GM19328 (cell line): ENCODE measurements around the gene DNAJC4.
"Not testable (repeated sequence)": the region's sequence is repeated elsewhere in the genome, so short reads cannot be mapped to it uniquely, and the experiment has no call there.

Source experiments
- ATAC-seq: cut with Tn5 transposase; IDR thresholded peaks from one replicate; pipeline ENCODE4 v1.9.1; 2021; ENCODE audit warnings: mild to moderate bottlenecking, moderate library complexity; ENCODE audit not compliant: unreplicated experiment

Gene DNAJC4

DNA sequence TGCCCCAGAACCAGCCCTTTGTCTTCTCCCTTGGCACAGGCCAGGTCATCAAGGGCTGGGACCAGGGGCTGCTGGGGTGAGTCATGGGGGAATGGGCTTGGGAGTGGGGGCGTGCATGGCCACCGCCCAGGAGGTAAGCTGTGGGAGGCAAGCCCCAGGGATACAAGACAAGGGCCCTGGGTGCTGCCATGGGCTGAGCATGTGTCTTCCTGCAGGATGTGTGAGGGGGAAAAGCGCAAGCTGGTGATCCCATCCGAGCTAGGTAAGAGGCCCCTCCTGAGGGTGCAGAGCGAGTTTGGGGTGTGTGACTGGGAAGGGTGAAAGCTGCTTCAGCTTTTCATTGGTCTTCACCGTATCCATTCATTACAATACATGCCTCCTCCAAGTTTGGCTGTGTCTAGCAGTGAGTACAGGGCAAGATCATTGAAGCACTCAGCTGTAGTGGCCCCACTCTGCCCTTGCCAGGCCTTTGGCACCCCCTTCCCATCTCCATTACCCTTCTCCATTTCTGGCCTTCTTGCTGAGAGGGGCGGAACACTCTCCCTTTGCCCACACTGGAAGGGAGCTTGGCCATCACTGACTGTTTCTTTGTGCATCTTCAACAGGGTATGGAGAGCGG, 13.0 kb downstream of the DNAJC4 start:
- ATAC-seq: no peak

DNA sequence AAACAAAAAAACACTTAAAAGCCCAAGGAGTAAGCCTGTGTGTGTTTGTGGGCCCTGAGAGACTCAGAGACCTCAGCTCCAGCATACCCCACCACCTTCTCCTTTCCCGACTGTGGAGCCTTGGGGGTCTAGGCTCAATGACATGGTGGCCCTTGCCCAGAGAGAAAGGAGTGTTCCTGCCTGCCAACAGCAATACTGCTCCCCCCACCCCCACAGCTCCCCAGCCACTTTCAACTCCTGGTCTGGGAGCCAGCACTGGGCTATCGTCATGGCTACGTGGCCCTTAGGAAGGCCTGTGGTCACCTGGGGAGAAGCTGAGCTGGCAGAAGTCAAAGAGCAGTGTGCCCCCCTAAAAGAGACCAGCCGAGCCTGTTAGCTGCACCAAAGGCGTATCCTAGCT, 13.8 kb downstream of the DNAJC4 start:
- ATAC-seq: no peak

DNA sequence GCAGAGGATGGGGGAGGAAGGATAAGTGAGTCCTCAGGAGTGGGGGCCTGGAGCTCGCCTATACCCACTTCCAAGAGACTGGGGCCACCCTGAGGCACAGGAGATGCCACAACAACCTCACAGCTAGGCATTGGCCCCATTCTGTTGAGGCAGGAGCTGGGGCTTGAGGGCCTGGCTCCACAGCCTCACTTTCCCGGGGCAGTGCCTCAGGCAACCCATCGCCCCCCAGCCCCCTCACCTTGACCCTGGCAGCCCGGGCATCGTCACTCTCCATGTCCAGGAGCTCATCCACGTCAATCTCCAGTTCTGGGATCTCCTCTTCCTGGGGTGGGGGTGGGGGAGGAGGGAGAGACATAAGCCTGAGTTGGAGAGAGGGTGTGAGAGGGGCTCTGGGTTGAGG, 14.6 kb downstream of the DNAJC4 start:
- no peak for ATAC-seq

DNA sequence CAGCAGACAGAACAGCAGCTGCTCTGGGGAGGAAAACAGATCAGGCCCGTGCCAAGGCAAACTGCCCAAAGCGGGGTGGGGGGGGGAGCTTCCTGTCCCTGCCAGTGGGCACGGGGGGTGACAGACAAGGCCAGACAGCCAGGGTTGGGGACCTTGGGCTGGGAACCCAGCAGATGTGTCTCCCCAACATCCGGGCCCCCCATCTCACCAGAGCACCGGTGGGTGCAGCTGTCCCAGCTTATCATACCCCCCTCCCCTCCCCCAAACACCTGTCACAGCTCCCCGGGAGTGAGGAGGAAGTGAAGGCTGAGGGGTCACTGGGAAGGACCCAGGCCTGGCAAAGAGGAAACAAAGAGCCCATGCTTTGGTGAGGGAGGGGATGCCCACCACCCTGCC, 15.1 kb downstream of the DNAJC4 start:
- ATAC-seq: no peak

DNA sequence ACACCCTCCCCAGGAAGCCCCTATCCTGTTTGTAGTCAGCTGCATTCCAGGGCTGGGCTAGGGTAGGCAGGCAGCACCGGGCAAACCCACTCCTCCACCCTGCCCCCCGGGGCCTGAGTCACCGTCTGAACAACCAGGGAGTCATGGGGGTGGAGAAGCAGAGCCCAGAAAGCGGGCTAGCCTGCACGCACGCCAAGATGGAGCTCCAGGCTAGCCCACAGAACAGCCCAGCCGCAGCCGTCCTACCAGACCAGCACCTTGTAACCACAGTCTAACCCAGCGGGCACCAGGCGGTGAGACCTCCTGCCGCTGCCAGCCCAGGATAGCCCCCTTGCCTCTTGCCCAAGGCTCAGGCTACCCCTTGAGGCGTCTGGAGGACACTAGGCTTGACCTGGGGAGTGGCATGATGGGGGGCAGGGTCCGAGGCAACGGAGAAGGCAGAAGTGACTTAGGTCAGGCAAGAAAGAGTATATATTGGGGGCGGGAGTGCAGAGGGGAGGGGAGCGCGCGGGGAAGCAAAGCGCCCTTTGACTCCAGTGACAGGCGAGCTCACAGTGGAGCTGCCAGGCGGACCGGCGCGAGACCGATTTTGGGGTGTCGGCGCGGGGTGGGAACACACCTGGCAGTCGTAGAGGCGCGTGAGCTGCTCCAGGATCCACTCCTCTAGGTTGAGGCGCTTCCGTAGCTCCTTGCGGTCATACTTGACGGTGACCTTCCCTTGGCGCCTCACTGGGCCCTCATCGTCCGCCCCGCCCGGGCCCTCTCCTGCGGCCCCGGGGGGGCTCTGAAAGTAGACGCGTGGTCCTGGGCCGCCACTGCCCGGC, 15.7 kb downstream of the DNAJC4 start:
- ATAC-seq: no peak

DNA sequence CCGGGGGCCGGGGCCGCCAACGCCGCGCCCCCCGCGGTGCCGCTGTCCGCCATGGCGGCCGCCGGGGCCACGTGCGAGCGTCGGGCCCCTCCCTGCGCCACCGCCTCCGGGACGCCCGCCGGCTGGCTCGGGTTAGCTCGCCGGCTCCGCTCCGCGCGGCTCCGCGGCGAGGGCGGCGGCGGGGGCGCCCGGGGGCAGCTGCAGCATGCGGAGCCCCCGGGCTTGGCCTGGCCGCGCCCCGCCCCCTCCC, 16.2 kb downstream of the DNAJC4 start:
- not testable (repeated sequence) for ATAC-seq

DNA sequence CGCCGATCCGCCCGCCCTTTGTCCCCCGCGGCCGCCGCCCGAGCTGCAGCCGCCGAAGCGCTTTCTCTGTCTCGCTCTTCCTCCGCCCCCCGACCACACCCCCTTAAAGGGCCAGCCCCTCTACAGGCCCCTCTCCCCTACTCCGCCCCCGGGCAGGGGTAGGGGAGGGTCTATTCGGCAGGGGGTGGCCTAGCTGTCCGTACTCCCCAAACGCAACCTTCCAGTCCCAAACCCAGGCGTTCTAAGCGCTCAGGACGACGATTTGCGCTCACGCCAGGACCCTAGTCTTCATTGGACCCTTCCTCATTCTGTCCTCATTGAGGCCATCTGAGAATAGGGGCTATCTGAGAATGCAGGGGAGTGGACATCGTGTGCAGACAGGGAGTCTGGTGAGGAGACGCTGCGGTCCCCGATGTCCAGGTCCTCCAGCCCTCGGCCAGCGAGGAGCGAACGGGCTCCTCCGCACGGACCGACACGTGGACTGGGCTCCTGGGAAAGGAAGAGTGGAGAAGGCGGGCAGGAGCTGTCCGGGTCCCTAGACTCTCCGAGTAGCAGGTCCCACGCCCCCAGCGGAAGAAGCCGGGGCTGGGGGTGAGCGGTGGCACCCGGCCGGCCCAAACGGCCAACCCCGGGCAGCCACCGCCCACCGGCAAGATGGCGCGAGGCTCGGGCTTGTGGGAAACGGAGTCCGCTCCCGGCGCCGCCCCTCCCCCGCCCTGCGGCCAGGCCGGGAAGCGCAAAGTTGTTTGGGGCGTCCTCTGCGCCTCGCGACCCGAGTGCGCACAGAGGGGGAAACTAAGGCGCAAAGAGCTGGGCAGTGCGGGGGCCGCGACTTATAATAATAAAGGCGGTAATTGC, 16.8 kb downstream of the DNAJC4 start, which contains the start of gene PPP1R14B:
Gene PPP1R14B (minus strand): TSS at position 73 of the 858 bp plus-strand sequence. CDS start 270 bp downstream, outside the sequence.
- no peak for ATAC-seq

DNA sequence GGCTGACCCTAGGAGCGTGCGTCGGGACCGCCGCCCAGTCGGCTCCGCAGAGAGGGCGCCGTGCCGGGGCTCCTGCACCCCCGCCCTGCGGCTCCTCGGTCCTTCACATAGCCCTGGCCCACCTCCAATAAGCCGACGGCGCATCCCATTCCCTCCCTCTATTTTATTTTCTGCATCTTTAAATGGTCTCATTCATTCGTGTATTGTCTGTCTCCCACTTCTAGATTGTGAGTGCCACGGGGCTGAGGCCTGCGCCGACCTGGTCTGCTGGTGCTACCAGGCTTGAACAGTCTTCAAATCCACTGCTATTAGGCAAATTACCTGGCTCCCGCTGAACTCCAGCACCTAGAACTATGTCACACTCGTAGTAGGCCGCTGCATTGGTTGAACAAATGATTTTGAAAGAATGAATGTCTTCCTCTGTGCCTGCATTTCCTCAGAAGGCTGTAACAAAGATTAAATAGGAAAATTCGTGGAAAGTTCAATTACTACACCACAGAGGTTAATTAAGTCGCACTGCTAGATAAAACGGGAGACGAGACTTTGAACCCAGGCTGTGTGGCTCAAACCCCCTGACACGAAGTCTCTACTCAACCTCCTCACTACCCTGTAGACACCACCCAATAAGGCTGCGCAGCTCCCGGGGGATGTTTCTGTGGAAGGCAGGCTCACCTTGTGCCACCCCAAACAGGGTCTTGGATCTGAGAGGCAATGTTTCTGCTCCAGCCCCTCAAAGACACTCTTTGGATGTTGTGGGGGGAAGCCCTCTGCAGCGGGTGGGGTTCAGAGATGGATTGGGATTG, 17.6 kb downstream of the DNAJC4 start:
- ATAC-seq: no peak

DNA sequence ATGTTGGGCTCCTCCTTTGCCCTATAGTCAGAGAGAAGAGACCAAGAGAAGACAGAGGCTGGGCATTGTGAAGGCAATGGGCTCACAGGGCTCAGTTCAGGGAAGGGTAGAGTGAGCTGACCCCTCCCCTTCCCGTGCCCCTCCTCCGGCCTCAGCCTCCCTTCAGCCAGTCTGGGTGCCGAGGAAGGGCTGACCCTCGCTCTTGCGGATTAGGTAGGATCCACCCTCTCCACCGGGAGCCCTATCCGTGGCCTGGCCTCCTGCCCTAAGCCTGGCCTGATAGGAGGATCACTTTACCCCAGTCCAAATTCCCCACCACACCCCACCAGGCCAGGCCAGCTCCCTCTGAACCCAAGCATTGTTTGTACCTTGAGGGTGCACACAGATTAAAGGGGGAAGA, 18.2 kb downstream of the DNAJC4 start:
- no peak for ATAC-seq

DNA sequence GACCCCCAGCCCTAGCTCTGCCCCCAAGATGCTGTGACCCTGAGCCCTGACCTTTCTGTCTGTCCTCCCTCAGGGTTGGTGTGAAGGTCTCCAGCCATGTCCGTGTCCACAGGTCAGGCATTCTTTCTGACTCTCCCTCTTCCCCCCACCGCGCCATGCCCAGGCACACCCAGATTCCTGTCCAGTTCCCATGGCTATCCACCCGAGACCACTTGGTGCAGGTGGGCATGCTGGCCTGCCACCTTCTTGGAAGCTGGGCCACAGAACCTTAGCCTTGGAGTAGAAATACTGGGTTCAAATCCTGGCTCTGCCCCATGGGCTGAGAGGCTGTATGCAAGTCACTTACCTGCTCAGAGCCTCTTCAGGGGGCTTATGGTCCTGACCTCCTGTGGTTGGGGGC, 18.7 kb downstream of the DNAJC4 start:
- ATAC-seq: no peak

DNA sequence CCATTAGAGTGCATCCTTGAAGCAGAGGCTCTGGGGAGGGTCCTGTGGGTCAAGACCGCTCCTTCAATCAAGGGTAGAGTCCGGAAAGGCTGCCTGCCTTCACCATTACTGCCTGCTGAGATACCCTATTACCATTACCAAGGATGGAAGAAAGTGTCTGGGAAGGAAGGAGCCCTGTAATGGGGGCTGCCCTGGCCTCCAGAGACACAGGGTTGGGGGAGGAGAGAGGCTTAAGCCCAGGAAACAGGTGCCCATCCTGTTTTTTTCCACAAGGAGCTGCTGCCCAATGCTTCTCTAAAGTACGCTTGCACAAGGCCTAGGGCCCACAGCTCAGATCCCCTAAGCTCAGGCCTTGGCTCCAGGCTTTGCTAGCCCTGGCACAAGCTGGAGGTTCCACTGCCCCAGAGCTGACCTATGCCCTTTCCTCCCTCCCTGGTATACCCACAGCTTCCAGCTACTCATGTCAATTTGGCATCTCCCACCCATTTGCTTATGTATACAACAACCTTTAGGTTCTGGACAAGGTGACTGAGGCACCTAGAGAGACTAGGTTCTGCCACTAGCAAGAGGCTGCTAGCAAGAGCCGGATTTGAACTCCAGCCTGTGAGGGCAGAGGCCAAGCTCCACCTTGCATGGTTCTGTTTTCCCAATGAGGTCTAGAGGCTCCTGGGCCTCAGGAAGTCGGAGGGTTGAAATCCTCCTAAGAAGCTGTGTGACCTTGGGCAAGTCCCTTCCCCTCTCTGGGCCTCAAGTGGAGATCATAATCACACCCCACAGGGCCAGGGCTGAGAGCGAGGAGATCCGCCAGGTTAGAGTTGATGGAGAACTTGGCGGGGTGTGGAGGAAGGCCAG, 19.4 kb downstream of the DNAJC4 start:
- ATAC-seq: no peak

DNA sequence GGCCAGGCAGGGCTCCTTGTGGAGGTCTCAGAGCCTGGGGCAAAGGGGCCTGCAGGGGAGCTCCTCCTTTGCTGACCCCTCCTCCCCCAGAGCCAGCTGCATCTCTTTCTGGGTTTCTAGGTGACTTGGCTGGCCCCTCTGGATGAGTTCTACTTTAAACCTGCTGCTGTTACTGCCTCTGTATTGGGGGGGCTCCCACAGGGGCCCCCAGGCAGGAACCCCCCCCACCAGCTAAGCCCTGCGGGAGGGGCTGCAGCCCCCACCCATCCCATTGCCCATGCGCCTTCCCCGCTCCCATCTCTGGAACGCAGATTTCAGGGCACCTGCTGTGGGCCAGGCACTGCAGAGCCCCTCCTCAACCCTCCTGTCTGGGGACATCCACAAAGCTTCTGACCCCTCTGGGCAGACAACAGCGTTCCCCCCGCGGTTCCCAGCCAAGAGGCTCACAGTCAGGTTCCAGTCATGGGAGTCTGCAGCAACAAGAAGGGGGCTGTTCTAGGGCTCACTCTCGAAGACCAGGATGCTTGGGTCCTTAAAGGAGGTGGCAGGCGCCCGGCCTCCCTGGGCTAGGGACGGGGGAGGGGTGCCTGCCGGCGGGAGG, 20.2 kb downstream of the DNAJC4 start:
- ATAC-seq: no peak

DNA sequence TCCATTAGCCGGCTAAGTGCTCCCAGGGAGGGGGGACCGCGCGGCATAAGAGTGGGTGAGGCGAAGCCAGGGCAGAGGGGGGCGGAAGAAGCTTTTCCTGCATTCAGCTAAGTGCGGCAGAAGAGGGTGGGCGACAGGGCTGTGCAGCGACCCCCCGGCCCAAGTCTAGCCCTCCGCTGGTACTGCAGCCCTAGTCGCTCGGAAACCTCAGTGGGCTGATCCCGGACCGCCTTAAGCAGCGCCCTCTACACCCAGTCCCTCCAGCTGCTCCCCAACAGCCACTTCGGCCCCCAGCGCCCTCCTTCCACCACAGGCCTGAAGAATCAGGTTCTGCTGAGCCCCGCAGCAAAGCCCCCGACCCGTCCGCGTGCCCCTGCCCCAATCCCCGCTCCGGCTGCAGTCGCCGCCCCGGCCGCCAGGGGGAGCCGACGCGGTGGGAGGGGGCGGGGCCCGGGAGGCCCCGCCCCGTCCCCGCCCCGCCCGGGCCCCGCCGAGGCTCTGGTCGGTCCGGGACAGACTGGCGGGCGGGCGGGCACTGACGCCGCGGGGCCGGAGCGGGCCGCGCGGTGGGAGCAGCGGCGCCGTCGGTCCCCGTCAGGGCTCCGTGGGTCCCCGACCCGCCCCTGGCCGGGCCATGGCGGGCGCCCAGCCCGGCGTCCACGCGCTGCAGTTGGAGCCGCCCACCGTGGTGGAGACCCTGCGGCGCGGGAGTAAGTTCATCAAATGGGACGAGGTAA, 20.8 kb downstream of the DNAJC4 start, which contains the start of gene PLCB3:
Gene PLCB3 (plus strand): TSS at position 515 of the 737 bp plus-strand sequence. CDS start 120 bp downstream, at position 635.
- peak; percentile 45 for ATAC-seq

DNA sequence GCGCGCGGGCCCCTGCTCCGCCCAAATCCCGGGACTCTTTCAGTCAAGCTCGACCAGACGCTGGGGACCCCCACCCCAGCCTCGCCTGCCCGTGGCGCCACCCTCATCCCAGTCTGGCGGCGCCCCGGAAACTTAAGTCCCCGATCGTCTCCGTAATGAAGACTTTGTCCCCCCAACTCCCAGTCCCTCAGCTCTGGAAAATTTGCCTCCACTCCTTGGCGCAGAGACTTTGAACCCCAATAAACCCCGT, 21.3 kb downstream of the DNAJC4 start:
- ATAC-seq: no peak

DNA sequence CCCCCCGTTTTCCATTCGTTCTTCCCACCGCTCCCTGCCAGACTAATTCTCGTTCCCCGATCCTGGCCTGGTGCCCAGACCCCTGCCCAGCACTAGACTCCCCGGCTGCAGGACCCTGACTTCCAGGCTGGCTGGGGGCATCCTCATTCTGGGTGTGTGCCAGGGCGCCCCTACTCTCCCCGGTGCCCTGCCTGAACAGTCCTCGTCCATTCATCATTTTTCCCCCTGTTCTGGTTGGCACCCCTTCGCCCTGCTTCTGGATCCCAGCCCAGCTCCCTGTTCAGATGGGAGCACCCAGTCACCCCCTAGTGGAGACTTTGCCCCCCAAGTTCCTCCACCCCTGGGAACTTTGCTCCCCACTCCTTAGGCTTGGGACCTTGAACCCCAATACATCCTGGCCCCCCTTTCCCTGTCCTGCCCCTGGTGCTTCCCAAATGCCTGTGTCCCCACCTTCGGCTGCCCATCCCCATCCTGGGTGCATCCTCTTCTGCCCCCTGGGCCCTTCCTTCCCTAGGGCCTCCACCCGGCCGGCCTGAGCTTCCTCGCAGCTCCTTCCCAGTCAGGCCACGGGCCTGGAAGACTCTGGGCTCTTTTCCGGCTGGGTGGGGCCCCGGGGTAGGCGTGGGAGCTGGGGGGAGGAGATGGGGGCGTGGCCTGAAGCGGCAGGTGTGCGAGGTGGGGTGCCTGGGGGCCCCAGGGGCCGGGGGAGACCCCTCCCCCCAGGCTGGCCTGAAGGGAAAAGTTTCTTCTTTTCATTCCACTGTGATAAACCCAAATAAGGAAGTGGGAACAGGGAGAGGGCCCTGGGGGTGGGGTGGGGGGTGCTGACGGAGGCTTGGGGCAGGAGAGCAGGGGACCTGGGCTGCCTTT, 21.9 kb downstream of the DNAJC4 start:
- no peak for ATAC-seq

DNA sequence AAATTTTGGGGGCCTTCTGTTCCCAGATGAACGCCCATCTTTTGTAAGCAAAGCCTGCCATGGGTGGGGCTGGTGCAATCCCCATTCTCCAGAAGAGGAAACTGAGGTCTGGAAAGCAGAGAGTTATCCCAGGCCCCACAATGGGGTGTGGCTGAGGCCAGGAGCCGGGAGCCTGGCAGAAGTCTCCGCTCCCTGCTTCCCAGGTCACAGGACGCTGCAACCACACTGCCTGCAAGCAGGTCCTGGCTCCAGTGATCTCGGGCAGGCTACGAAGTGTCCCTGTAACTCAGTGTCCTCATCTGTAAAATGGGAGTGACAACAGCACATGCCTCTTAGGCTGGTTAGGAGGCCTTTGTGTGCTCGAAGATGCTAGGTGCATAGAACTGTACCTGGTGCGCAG, 22.7 kb downstream of the DNAJC4 start:
- no peak for ATAC-seq

DNA sequence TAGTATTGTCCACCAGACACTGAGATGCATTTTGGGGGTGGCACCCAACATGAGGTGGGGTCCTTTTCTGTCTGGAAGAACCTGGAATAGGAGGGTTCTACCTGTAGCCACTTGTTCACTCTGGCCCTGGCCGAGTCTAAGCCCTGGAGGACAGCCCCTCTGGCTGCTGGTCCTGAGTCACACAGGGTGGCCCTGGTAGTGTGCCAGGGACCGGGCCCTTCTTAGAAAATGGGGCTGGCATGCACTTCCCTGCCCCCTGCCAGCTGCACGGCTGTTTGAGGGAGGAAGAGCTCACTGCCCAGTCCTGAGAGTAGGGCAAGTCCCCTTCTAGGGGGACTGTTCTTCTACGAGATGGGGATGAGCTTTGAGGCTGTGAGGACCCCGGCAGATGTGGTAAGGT, 23.1 kb downstream of the DNAJC4 start:
- no peak for ATAC-seq

DNA sequence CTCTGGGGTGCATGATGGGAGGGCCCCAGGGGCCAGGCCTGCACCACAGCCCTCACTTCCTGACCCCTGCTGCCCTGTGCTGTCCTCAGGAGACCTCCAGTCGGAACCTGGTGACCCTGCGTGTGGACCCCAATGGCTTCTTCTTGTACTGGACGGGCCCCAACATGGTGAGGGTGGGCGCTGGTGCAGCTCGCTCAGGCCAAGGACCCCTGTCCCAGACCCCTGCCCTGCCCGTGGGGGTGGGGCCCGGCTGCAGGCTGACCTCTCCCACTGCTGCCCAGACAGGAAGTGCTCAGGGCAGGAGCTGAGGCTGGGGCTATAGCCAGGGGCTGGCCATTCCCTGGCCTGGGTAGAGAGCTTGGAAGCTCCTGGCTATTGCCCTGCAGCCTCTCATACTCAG, 24.0 kb downstream of the DNAJC4 start:
- ATAC-seq: no peak
